Testis (tissue), 2 donors: ENCODE results near the gene STXBP6.

Experiments used
- POLR2A ChIP-seq: fragments of 450-650 bp; IDR thresholded peaks from one replicate; pipeline ENCODE4 v1.6.1; 2017; ENCODE audit warnings: antibody characterized with exemption, mild to moderate bottlenecking, moderate library complexity
- TF ChIP-seq, protein P1 (sequence below), 3 experiments: fragments of 450-650 bp in 2 of 3; fragments of 200-600 bp in 1 of 3; sonication (generic) in 1 of 3; IDR thresholded peaks; one replicate each; pipeline ENCODE4 v1.5.1; 2016 to 2019; ENCODE audit warnings: antibody characterized with exemption in 3 of 3, mild to moderate bottlenecking in 2 of 3, moderate library complexity in 1 of 3

GRCh38 chr14:24915958-24916595 lies 133.9 kb downstream of the STXBP6 start:
- TF ChIP-seq POLR2A: no peak
- TF ChIP-seq, protein P1, sequence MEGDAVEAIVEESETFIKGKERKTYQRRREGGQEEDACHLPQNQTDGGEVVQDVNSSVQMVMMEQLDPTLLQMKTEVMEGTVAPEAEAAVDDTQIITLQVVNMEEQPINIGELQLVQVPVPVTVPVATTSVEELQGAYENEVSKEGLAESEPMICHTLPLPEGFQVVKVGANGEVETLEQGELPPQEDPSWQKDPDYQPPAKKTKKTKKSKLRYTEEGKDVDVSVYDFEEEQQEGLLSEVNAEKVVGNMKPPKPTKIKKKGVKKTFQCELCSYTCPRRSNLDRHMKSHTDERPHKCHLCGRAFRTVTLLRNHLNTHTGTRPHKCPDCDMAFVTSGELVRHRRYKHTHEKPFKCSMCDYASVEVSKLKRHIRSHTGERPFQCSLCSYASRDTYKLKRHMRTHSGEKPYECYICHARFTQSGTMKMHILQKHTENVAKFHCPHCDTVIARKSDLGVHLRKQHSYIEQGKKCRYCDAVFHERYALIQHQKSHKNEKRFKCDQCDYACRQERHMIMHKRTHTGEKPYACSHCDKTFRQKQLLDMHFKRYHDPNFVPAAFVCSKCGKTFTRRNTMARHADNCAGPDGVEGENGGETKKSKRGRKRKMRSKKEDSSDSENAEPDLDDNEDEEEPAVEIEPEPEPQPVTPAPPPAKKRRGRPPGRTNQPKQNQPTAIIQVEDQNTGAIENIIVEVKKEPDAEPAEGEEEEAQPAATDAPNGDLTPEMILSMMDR (IDR thresholded peaks at IDR 0.05): no peak
